ENCODE results near the gene SYNGR2.

SYNGR2 gene

DNA sequence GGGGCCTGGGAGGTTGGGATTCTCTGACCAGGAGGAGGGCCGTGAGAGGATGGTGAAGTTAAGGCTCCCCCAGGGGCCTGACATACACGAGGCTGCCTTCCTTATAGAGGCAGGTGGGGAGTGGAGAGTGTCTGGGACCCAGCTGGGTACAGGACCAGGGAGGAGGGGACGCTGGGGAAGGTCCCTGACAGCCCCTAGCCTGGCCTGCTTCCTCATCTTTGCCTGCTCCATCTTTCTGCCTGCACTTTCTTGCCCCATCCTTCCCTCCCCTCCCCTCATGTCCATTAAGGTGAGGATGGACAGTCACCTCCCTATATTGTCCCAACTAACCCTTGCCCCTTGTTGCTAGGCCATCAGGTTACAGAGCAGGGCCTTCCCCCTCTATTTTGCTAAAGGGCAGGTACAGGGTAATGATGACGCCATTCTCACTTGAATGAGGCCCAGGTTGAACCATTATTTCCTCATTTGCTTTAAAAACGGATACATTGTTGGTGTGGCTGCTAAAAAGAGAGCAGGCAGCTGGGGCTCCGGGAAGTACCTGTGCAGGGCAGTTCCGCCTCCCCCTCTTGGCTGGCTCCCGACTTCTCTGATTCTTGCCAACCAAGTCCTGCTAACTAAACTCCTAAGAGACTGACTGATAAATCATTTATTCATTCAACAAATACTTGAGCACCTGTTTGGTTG, 20.9 kb upstream of the SYNGR2 start:
- DNase-seq (ENCODE audit: low spot score) = peak; percentile 55
- TF ChIP-seq, protein P1, sequence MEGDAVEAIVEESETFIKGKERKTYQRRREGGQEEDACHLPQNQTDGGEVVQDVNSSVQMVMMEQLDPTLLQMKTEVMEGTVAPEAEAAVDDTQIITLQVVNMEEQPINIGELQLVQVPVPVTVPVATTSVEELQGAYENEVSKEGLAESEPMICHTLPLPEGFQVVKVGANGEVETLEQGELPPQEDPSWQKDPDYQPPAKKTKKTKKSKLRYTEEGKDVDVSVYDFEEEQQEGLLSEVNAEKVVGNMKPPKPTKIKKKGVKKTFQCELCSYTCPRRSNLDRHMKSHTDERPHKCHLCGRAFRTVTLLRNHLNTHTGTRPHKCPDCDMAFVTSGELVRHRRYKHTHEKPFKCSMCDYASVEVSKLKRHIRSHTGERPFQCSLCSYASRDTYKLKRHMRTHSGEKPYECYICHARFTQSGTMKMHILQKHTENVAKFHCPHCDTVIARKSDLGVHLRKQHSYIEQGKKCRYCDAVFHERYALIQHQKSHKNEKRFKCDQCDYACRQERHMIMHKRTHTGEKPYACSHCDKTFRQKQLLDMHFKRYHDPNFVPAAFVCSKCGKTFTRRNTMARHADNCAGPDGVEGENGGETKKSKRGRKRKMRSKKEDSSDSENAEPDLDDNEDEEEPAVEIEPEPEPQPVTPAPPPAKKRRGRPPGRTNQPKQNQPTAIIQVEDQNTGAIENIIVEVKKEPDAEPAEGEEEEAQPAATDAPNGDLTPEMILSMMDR (IDR thresholded peaks at IDR 0.05; ENCODE audit: extremely low read depth, missing control alignments) = no peak

DNA sequence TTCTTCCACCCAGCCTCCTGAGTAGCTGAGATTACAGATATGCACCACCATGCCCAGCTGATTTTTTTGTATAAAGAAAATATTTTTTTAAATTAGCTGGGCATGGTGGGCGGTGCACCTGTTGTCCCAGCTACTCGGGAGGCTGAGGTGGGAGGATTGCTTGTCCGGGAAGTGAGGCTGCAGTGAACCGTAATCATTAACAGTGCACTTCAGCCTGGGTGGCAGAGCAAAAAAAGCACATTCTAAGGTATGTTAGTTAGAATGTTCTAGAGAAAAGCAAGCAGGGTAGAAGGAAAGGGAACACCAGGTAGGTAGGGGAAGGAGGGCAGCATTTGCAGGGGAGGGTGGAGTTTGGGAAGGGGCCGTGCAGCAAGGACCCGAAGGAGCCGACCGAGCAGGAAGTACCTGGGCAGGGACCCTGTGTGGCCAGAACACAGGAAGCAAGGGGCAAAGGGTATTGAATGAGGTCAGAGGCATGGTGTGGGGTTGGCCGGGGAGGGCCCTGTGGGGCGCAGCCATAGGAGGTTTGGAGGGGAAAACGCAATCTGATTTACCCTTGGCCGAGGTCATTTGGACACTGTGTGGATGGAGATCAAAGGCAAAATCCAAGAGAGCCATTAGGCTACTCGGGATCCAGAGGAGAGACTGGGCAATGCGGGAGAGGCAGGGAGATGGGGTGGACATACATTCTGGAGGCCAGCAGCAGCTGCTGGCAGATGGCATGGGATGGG, 19.9 kb upstream of the SYNGR2 start:
- TF ChIP-seq, protein P1 (IDR thresholded peaks at IDR 0.05; ENCODE audit: extremely low read depth, missing control alignments) = no peak
- no peak for DNase-seq (ENCODE audit: low spot score)

DNA sequence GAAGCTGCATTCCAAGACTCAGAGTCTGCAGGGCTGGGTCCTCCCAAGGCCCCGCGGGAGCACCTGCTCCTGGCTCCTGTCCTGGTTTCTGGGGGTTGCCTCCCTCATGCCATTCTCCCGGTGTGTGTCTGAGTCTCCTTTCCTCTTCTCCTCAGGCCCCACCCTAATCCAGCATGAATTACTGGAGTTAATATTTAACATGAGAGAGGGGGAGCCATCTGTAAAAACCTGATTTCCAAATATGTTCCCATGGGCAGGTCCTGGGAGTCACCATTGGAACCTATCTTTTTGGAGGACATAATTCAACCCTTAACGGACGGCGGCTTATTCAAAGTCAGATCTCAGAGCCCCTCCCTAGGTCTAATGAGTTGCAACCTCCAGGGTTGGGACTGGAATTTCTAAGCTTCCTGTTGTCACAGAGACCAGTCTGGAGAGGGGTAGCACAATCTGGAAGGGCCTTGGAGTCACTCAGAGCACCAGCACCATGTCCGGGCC, 16.8 kb upstream of the SYNGR2 start:
- TF ChIP-seq, protein P1 (IDR thresholded peaks at IDR 0.05; ENCODE audit: extremely low read depth, missing control alignments) = no peak
- no peak for DNase-seq (ENCODE audit: low spot score)

DNA sequence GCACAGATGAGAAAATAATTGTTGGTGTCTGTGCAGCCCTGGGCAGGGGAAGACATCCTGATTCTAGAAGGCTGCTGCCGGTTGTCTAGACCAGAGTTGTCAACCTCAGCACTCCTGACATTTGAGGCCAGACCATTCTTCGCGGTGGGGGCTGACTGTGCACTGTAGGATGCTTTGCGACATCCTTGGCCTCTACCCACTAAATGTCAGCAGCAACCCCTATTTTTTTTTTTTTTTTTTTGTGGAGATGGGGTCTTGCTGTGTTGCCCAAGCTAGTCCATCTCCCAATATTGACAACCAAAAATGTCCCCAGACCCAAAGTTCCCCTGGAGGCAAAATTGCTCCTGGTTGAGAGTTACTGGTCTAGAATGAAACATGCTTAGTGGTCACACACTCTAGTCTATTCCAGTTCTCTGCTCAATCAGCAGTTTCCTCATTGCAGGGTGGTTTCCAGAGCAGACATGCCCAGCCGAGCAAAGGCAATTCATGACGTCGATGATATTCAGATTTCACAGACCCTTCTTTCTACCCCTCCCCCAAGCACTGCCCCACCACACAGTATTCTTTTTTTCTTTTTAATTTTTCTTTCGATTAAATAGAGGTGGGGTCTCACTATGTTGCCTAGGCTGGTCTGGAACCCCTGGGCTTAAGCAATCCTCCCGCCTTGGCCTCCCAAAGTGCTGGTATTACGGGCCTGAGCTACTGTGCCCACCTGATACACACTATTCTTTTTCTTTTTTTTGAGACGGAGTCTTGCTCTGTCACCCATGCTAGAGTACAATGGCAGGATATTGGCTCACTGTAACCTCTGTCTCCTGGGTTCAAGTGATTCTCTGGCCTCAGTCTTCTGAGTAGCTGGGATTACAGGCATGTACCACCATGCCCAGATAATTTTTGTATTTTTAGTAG, 13.2 kb upstream of the SYNGR2 start:
- DNase-seq (ENCODE audit: low spot score) = peak; percentile 69

DNA sequence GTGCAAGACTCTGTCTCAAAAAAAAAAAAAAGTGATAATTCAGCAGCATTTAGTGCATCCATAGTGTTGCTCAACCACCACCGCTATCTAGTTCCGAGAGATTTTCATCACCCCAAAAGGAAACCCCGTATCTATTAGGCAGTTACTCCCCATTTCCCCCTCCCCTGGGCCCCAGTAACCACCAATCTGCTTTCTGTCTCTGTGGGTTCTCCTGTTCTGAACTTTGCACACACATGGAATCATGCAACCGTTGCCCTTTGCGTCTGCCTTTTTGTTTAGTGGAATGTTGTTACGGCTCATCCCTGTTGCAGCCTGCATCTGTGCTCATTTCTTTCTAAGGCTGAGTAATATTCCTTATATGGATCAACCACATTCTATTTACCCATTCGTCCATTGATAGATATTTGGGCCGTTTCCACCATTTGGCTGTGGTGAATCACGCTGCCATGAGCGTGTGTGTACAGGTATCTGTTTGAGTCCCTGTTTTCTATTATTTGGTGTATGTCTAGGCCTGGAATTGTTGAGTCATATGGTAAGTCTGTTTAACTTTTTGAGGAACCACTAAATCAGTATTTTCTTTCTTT, 8.7 kb upstream of the SYNGR2 start:
- DNase-seq (ENCODE audit: low spot score) = no peak
- TF ChIP-seq, protein P1 (IDR thresholded peaks at IDR 0.05; ENCODE audit: extremely low read depth, missing control alignments) = no peak

More for the DNA sequence above, 13.2 kb upstream of the SYNGR2 start:
- TF ChIP-seq, protein P1 (IDR thresholded peaks at IDR 0.05; ENCODE audit: extremely low read depth, missing control alignments) = no peak

DNA sequence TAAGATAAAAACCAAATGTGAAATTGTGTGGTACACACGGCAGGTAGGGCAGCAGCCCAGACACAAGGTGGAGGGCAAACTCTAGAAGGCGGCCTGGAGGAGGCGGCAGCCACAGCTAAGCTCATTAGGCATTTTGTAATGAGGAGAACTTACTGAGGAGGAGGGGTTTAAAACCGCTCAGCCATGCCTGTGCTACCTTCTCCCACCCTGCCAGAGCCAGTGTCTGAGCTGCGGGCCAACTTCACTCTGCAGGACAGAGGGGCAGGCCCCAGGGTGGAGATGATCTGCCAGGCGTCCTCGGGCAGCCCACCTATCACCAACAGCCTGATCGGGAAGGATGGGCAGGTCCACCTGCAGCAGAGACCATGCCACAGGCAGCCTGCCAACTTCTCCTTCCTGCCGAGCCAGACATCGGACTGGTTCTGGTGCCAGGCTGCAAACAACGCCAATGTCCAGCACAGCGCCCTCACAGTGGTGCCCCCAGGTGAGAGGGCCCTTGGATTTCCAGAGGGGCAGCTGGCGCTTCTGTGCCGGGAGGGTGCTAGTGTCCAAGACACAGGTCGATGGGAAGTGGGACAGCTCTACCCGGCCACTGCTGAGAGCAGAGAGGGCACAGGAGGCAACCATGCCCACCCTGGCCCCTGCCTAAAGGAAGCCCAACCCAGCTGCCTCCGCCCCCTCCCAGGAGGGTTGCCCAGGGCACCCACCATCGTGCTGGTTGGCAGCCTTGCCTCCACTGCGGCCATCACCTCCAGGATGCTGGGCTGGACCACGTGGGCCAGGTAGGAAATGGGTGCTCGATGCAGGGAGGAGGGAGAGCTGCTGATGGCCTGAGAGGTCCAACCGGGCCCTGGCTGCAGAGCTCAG, 4.3 kb upstream of the SYNGR2 start:
- DNase-seq (ENCODE audit: low spot score) = no peak
- TF ChIP-seq, protein P1 (IDR thresholded peaks at IDR 0.05; ENCODE audit: extremely low read depth, missing control alignments) = no peak

Data from GM20000 (cell line).